ENCODE results near the gene LRMDA. TPM values are rescaled to one million over a fixed set of nuclear protein-coding genes. Genes with fewer than 3 reads are reported as not detected.

LRMDA gene
- polyA plus RNA-seq, 2 of the 4 experiments (the other 2 are of a cell fraction), result 4.6 to 5.2 TPM

GRCh38 chr10:76007667-76008181, 576.3 kb downstream of the LRMDA start:
- TF ChIP-seq JUNB (IDR thresholded peaks at IDR 0.05), result no peak
- TF ChIP-seq CHD2 (IDR thresholded peaks at IDR 0.05; ENCODE audit: low read length, partially characterized antibody), result no peak
- TF ChIP-seq ZC3H11A (IDR thresholded peaks at IDR 0.05), result no peak
- TF ChIP-seq RCOR1 (IDR thresholded peaks at IDR 0.05; ENCODE audit: low read depth, low read length), result no peak
- no peak for TF ChIP-seq FOXS1 (CRISPR knock-in tag; IDR thresholded peaks at IDR 0.05)
- TF ChIP-seq RNF2 (IDR thresholded peaks at IDR 0.05; ENCODE audit: borderline replicate concordance, low read depth), result no peak
- TF ChIP-seq, protein P1, sequence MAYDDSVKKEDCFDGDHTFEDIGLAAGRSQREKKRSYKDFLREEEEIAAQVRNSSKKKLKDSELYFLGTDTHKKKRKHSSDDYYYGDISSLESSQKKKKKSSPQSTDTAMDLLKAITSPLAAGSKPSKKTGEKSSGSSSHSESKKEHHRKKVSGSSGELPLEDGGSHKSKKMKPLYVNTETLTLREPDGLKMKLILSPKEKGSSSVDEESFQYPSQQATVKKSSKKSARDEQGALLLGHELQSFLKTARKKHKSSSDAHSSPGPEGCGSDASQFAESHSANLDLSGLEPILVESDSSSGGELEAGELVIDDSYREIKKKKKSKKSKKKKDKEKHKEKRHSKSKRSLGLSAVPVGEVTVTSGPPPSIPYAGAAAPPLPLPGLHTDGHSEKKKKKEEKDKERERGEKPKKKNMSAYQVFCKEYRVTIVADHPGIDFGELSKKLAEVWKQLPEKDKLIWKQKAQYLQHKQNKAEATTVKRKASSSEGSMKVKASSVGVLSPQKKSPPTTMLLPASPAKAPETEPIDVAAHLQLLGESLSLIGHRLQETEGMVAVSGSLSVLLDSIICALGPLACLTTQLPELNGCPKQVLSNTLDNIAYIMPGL (CRISPR knock-in tag; IDR thresholded peaks at IDR 0.05; ENCODE audit: borderline replicate concordance), result no peak
- no peak for TF ChIP-seq HEYL (CRISPR knock-in tag; IDR thresholded peaks at IDR 0.05)
- TF ChIP-seq CTCF (IDR thresholded peaks at IDR 0.05), result no peak
- no peak for TF ChIP-seq NPAS2 (CRISPR knock-in tag; IDR thresholded peaks at IDR 0.05; ENCODE audit: borderline replicate concordance)
- no peak for TF ChIP-seq HDAC2 (IDR thresholded peaks at IDR 0.05)
- no peak for TF ChIP-seq SREBF2 (IDR thresholded peaks at IDR 0.05)
- TF ChIP-seq PHF8 (IDR thresholded peaks at IDR 0.05; ENCODE audit: borderline replicate concordance, low read depth), result no peak
- no peak for TF ChIP-seq NFE2L2 (conservative IDR thresholded peaks at IDR 0.05; ENCODE audit: low read length)
- TF ChIP-seq ZSCAN20 (CRISPR knock-in tag; IDR thresholded peaks at IDR 0.05), result no peak
- H3K4me2 ChIP-seq, result no peak overlapping the region
- no peaks in the 10 kb centered on the region for H3K4me1 ChIP-seq
- POLR2A ChIA-PET, result no interaction called here
- CTCF ChIA-PET, result interaction anchor here (1.4 kb wide), 1 partner anchor 38 kb away, joined by 3 read pairs; no protein-coding TSS in a partner anchor
- 70% methylated on average over 14 of the region's 14 CpGs for WGBS (ENCODE audit: missing lambda C conversion rate)
- FAIRE-seq, result no peak
- DNase-seq (ENCODE audit: low read depth in 1 of 2, low spot score in 1 of 2), result no peak
- ATAC-seq, result no peak
- H3K4me3 ChIP-seq, result no peak overlapping the region
- H3K27ac ChIP-seq, result no peak overlapping the region
- no peaks in the 10 kb centered on the region for H3K9me3 ChIP-seq

- no peak overlapping the region for H3K4me2 ChIP-seq
- ATAC-seq (no peak), DNase-seq (ENCODE audit: low read depth in 1 of 2, low spot score in 1 of 2) (no peak), FAIRE-seq (no peak)
- no peak overlapping the region for H3K4me3 ChIP-seq
- no peak overlapping the region for H3K27ac ChIP-seq
- ChIA-PET CTCF (interaction anchor here (1.1 to 1.6 kb wide), 2 partner anchors 18 to 27 kb away, joined by 4 to 6 read pairs; no protein-coding TSS in a partner anchor), POLR2A (no interaction called here)
- no peaks in the 10 kb centered on the region for H3K4me1 ChIP-seq
- no peak for TF ChIP-seq POLR2A (IDR thresholded peaks at IDR 0.05; ENCODE audit: low read length)
- no peak for TF ChIP-seq HEYL (CRISPR knock-in tag; IDR thresholded peaks at IDR 0.05)
- no peak for TF ChIP-seq RARB (CRISPR knock-in tag; IDR thresholded peaks at IDR 0.05)
- no peaks in the 10 kb centered on the region for H3K9me3 ChIP-seq
- WGBS (ENCODE audit: missing lambda C conversion rate), result 66% methylated on average over 11 of the region's 11 CpGs
These were observed 578.1 kb downstream of the LRMDA start for GRCh38 chr10:76009531-76009930.

DNA sequence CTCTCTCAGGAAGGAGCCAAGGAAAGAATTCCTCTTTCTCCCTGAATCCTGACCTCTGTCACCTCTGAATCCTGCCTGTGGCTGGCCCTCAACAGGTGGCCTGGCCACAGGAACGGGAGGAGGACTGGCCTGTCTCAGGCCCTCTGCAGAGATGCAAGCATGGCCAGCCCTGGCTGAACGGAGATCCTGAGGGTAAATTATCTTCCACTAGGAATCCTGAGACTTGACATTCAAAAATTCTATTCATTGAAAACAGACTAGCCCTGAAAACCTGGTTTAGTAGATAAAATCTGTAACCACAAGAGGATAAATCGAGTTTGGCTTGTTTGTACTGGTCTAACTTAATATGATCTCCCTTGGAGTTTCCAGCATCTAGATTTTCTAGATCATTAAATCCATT, 579.3 kb downstream of the LRMDA start:
- Histone ChIP-seq H3K27ac (no peak overlapping the region), H3K9me3 (no peaks in the 10 kb centered on the region), H3K4me2 (no peak overlapping the region), H3K4me3 (no peak overlapping the region), H3K4me1 (no peaks in the 10 kb centered on the region)
- TF ChIP-seq POLR2A (IDR thresholded peaks at IDR 0.05; ENCODE audit: low read length) (no peak), EP300 (IDR thresholded peaks at IDR 0.05) (no peak), EHMT2 (IDR thresholded peaks at IDR 0.05; ENCODE audit: low read depth) (no peak)
- FAIRE-seq, result no peak
- 46% methylated on average over 3 of the region's 3 CpGs for WGBS (ENCODE audit: missing lambda C conversion rate)
- ChIA-PET POLR2A (no interaction called here), CTCF (no interaction called here)
- DNase-seq (ENCODE audit: low read depth in 1 of 2, low spot score in 1 of 2), result no peak
- ATAC-seq, result no peak

Measured in A549 (cell line).